ENCODE results near the gene MET. TPM values are rescaled to one million over a fixed set of nuclear protein-coding genes. Genes with fewer than 3 reads are reported as not detected.

MET gene
- total and polyA plus RNA-seq, 2 of the 8 experiments (the other 6 are each of a cell fraction or from before 2014, with no cell fraction given) = 3.5 to 12.9 TPM

DNA sequence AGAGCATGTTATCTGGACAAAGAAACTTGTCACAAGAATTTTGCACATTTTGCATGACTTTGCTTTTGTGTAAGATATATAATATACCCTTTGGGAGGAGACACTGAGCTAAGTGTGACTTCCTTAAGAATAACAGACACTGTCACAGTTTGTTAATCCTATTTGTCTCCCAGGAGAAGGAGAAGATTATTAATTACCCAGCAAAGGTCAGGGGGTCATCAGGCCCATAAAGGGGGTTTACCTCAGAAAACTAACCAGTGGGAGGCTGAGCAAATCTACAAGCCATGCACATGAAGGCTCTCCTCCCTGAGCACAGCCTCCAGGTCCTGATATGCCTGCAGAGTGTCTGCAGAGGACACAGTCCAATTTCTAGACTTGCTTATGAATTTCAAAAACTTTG lies 10.1 kb upstream of the MET start (continued):
- TF ChIP-seq SIN3A (conservative IDR thresholded peaks at IDR 0.05 in 1 of 2, IDR thresholded peaks at IDR 0.05 in 1 of 2; ENCODE audit: low read depth in 1 of 2, low read length in 2 of 2) (no peak), CEBPB (IDR thresholded peaks at IDR 0.05; ENCODE audit: low read depth, low read length) (no peak), JUN (IDR thresholded peaks at IDR 0.05; ENCODE audit: low read depth, low read length) (no peak), EP300 (IDR thresholded peaks at IDR 0.05; ENCODE audit: borderline replicate concordance in 1 of 2, low read depth in 2 of 2, low read length in 2 of 2) (no peak), CREB1 (IDR thresholded peaks at IDR 0.05) (no peak), YY1 (IDR thresholded peaks at IDR 0.05; ENCODE audit: low read depth, low read length) (no peak), CTBP2 (IDR thresholded peaks at IDR 0.05; ENCODE audit: borderline replicate concordance, insufficient read depth, insufficient read length, low read length) (no peak), BACH1 (IDR thresholded peaks at IDR 0.05; ENCODE audit: low read length) (no peak)
